Endothelial cell of umbilical vein (primary cell): ENCODE data around the gene ADAM20. TPM values are rescaled to one million over a fixed set of nuclear protein-coding genes. Genes with fewer than 3 reads are reported as not detected.

Experiments
- BruUV-seq: library from RNA; stranded (reverse); fragments of 400-500 nt; replicated peaks from 2 replicates; lab custom pipeline; 2021; lab: Mats Ljungman, UMichigan
- CTCF ChIA-PET: fragments of 300-600, 350-600 bp; sonication (Branson Sonifier 250); formaldehyde crosslinking; loops from one replicate; lab custom pipeline; 2021; ENCODE audit warnings: antibody characterized with exemption, inconsistent platforms; lab: Charles Lee
- POLR2A ChIA-PET: fragments of 300-600, 350-600 bp; sonication (Branson Sonifier 250); formaldehyde crosslinking; loops from one replicate; lab custom pipeline; 2021; ENCODE audit warnings: antibody characterized with exemption, inconsistent platforms; lab: Charles Lee
- DNase-seq: peaks from one replicate; pipeline ENCODE4 v3.0.0-alpha.2; 2011; ENCODE audit warnings: low read depth, low spot score
- FAIRE-seq: peaks from 2 replicates; lab custom pipeline; 2011; peaks lifted over from hg19 to GRCh38; lab: Jason Lieb, UNC
- H2AFZ ChIP-seq: 2 replicates; pipeline ENCODE4 v1.6.0; 2012; ENCODE audit warnings: low read depth, low read length, control low read depth, inconsistent platforms
- H3K27ac ChIP-seq: 2 replicates; pipeline ENCODE4 v1.5.1; 2011; ENCODE audit warnings: low read depth, mild to moderate bottlenecking, control low read depth, low read length, moderate library complexity; ENCODE audit not compliant: insufficient read depth
- H3K27me3 ChIP-seq, 2 experiments: 2 replicates each; pipeline versions ENCODE4 v1.6.0 to v1.6.1; 2011; ENCODE audit warnings: low read length in 2 of 2, mixed read lengths in 1 of 2; ENCODE audit not compliant: control insufficient read depth in 2 of 2, insufficient read depth in 2 of 2
- H3K36me3 ChIP-seq, 2 experiments: 2 replicates in 1 of 2; 3 replicates in 1 of 2; pipeline ENCODE4 v1.5.1; 2011; ENCODE audit warnings: low read length in 2 of 2, mild to moderate bottlenecking in 1 of 2, moderate library complexity in 1 of 2; ENCODE audit not compliant: control insufficient read depth in 2 of 2, insufficient read depth in 2 of 2; ENCODE audit errors: extremely low read depth in 1 of 2
- H3K4me1 ChIP-seq: 3 replicates; pipeline ENCODE4 v1.5.1; 2011; ENCODE audit warnings: mild to moderate bottlenecking, low read length; ENCODE audit not compliant: control insufficient read depth, insufficient read depth; ENCODE audit errors: extremely low read depth
- H3K4me2 ChIP-seq: 2 replicates; pipeline ENCODE4 v1.6.1; 2011; ENCODE audit warnings: low read length, control low read depth, mixed read lengths; ENCODE audit not compliant: insufficient read depth
- H3K4me3 ChIP-seq, 3 experiments: fragments of 200-600 bp in 1 of 3; sonication (generic), shearing (Covaris generic) in 1 of 3; replicated peaks in 1 of 3; 2 replicates each; pipeline ENCODE4 v1.5.1; 2011 to 2016; ENCODE audit warnings: control low read depth in 3 of 3, low read length in 3 of 3, mild to moderate bottlenecking in 2 of 3, inconsistent platforms in 1 of 3, low read depth in 1 of 3, moderate library complexity in 1 of 3; ENCODE audit not compliant: insufficient read depth in 1 of 3
- H3K79me2 ChIP-seq: 2 replicates; pipeline ENCODE4 v1.6.0; 2012; ENCODE audit warnings: low read length, inconsistent platforms; ENCODE audit not compliant: control insufficient read depth, insufficient read depth
- H3K9ac ChIP-seq: replicated peaks from 2 replicates; pipeline ENCODE3; 2011; ENCODE audit warnings: low read length, control low read depth; ENCODE audit not compliant: insufficient read depth; ENCODE audit errors: extremely low read depth
- H3K9me1 ChIP-seq: replicated peaks from 3 replicates; pipeline ENCODE4 v1.6.0; 2011; ENCODE audit warnings: mild to moderate bottlenecking, low read length; ENCODE audit not compliant: control insufficient read depth, insufficient read depth; ENCODE audit errors: extremely low read depth
- H3K9me3 ChIP-seq: replicated peaks from 2 replicates; pipeline ENCODE4 v1.5.1; 2012; ENCODE audit warnings: low read length, inconsistent platforms; ENCODE audit not compliant: control insufficient read depth, insufficient read depth
- H4K20me1 ChIP-seq: replicated peaks from 2 replicates; pipeline ENCODE3; 2011; ENCODE audit warnings: mild to moderate bottlenecking, low read length; ENCODE audit not compliant: control insufficient read depth, insufficient read depth; ENCODE audit errors: extremely low read depth
- CTCF ChIP-seq, 2 donors: IDR thresholded peaks; 1 replicate in 1 of 2; 2 replicates in 1 of 2; pipeline ENCODE4 v1.5.1; 2011; ENCODE audit warnings: low read length in 2 of 2, mild to moderate bottlenecking in 2 of 2, moderate library complexity in 2 of 2, control low read depth in 1 of 2, inconsistent platforms in 1 of 2, low read depth in 1 of 2; ENCODE audit not compliant: insufficient read depth in 1 of 2; ENCODE audit errors: extremely low read depth in 1 of 2
- EZH2 ChIP-seq: IDR thresholded peaks from 2 replicates; pipeline ENCODE4 v1.6.1; 2012; ENCODE audit warnings: borderline replicate concordance, low read depth, mild to moderate bottlenecking, moderate library complexity, low read length, inconsistent platforms; ENCODE audit not compliant: severe bottlenecking
- FOS ChIP-seq: IDR thresholded peaks from 2 replicates; pipeline ENCODE4 v1.6.1; 2011; ENCODE audit warnings: mild to moderate bottlenecking, low read length, moderate library complexity, borderline replicate concordance; ENCODE audit not compliant: insufficient read depth
- GATA2 ChIP-seq: IDR thresholded peaks from 2 replicates; pipeline ENCODE4 v1.7.0; 2011; ENCODE audit warnings: low read depth, mild to moderate bottlenecking, moderate library complexity, mixed read lengths, low read length; ENCODE audit not compliant: insufficient read length, insufficient read depth
- JUN ChIP-seq: IDR thresholded peaks from 2 replicates; pipeline ENCODE4 v1.6.1; 2011; ENCODE audit warnings: borderline replicate concordance, low read depth; ENCODE audit not compliant: insufficient read length, insufficient read depth
- MYC ChIP-seq: IDR thresholded peaks from one replicate; pipeline ENCODE4 v1.6.1; 2011; ENCODE audit warnings: mild to moderate bottlenecking, low read depth, low read length
- POLR2A ChIP-seq: IDR thresholded peaks from 2 replicates; pipeline ENCODE4 v1.6.1; 2012; ENCODE audit warnings: low read depth, mild to moderate bottlenecking, control low read depth, low read length
- POLR2AphosphoS5 ChIP-seq: IDR thresholded peaks from 2 replicates; pipeline ENCODE4 v1.6.1; 2012; ENCODE audit warnings: low read depth, mild to moderate bottlenecking, control low read depth, low read length, moderate library complexity; ENCODE audit not compliant: insufficient read depth
- dilution Hi-C: fragments of 300-500 bp; cut with MboI; formaldehyde crosslinking; loops from one replicate; pipeline ENCODE4 v1.15.0; 2019; ENCODE audit warnings: low sequenced_read_pairs; ENCODE audit not compliant: extremely low pct_ligation_motif_present
- intact Hi-C: fragments of 100-400 bp; cut with micrococcal nuclease; formaldehyde crosslinking; loops from one replicate; pipeline ENCODE4 v1.10.0; 2022
- polyA plus RNA-seq, 4 experiments: library from polyadenylated mRNA; depleted of rRNA in 3 of 4; stranded (reverse) in 3 of 4; unstranded in 1 of 4; fragments of >200 nt; gene quantifications; 2 replicates each; pipeline versions ENCODE4 v1.2.1 to v1.2.3, GENCODE V29; 2011 to 2012; ENCODE audit warnings: missing spikeins in 1 of 4
- total RNA-seq: library from RNA; stranded (reverse); gene quantifications from 2 replicates; pipeline ENCODE4 v1.2.3, GENCODE V29; 2021
- TF ChIP-seq, protein P1 (sequence below): IDR thresholded peaks from 2 replicates; pipeline ENCODE4 v1.6.1; 2011; ENCODE audit not compliant: insufficient read depth, insufficient read length

Gene ADAM20
- total and polyA plus RNA-seq, 2 donors (not counting 3 experiments of a cell fraction or from before 2014, with no cell fraction given) = 0.06 to 0.66 TPM

- DNase-seq (no peak), FAIRE-seq (no peak)
- H3K36me3 ChIP-seq = no peaks in the 10 kb centered on the region
- TF ChIP-seq JUN = no peak
- no peak for TF ChIP-seq CTCF (IDR thresholded peaks at IDR 0.05; ENCODE audit: extremely low read depth in 1 of 2, insufficient read depth in 1 of 2, low read depth in 1 of 2, low read length in 2 of 2)
- TF ChIP-seq POLR2A = no peak
- TF ChIP-seq, protein P1, sequence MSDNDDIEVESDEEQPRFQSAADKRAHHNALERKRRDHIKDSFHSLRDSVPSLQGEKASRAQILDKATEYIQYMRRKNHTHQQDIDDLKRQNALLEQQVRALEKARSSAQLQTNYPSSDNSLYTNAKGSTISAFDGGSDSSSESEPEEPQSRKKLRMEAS = no peak
- no peak for TF ChIP-seq POLR2AphosphoS5
- no peak for TF ChIP-seq FOS
- TF ChIP-seq EZH2 = no peak
- TF ChIP-seq GATA2 = no peak
- no peak for TF ChIP-seq MYC
- no peak overlapping the region for H3K27ac ChIP-seq
- dilution Hi-C loops = no loop called here
- no peak overlapping the region for H2AFZ ChIP-seq
- no TSS peak for BruUV-seq
- no peaks in the 10 kb centered on the region for H3K9me3 ChIP-seq
- H3K4me1 ChIP-seq = no peaks in the 10 kb centered on the region
- H3K4me3 ChIP-seq = no peak overlapping the region
- intact Hi-C loops = loop anchor here (10.0 kb wide), 1 partner anchor 379 kb away; the partner anchor contains the start of gene SLC8A3
- ChIA-PET CTCF (interaction anchor here (0.6 kb wide), 2 partner anchors 246 to 276 kb away, joined by 4 read pairs; no protein-coding TSS in a partner anchor), POLR2A (no interaction called here)
- H3K27me3 ChIP-seq = no peaks in the 10 kb centered on the region
- peaks cover 2% of the 10 kb centered on the region for H4K20me1 ChIP-seq
- no peaks in the 10 kb centered on the region for H3K9me1 ChIP-seq
- H3K4me2 ChIP-seq = no peak overlapping the region
- H3K9ac ChIP-seq = no peak overlapping the region
- H3K79me2 ChIP-seq = no peaks in the 10 kb centered on the region
These were observed 29.1 kb upstream of the ADAM20 start for GRCh38 chr14:70563869-70564268.
